T-helper 2 cell (primary cell): ENCODE data around the gene LAMB4.

Experiments
- DNase-seq, 5 experiments: peaks; one replicate each; pipeline versions ENCODE4 v3.0.0 to v3.0.0-alpha.2; 2012 to 2022
- total RNA-seq, 2 donors: gene quantifications; one replicate each; lab custom pipeline; 2026; lab: John Stamatoyannopoulos, UW

Gene LAMB4
- 0 reads per million in 2 donors for total RNA-seq

- DNase-seq: no peak
These were observed at the start of gene LAMB4 for GRCh38 chr7:108130261-108130660. Gene LAMB4, minus strand, starts transcription at chr7:108130361. Its CDS starts 7,197 bp downstream, at chr7:108123164.

GRCh38 chr7:108178398-108178797 lies 48.2 kb upstream of the LAMB4 start:
- DNase-seq: no peak

GRCh38 chr7:108171164-108171563 lies 41.0 kb upstream of the LAMB4 start:
- no peak for DNase-seq

- DNase-seq: no peak
These were observed 40.1 kb upstream of the LAMB4 start for GRCh38 chr7:108170251-108170650.

- no peak for DNase-seq
These were observed 37.3 kb upstream of the LAMB4 start for GRCh38 chr7:108167460-108167859.

- no peak for DNase-seq
These were observed 36.5 kb upstream of the LAMB4 start for GRCh38 chr7:108166687-108167086.

GRCh38 chr7:108165723-108166122 lies 35.6 kb upstream of the LAMB4 start:
- DNase-seq: no peak

GRCh38 chr7:108164946-108165345 lies 34.8 kb upstream of the LAMB4 start:
- DNase-seq: no peak

GRCh38 chr7:108164342-108164741 lies 34.2 kb upstream of the LAMB4 start:
- DNase-seq: no peak

- no peak for DNase-seq
These were observed 28.6 kb upstream of the LAMB4 start for GRCh38 chr7:108158776-108159175.

GRCh38 chr7:108157606-108158335 lies 27.6 kb upstream of the LAMB4 start:
- no peak for DNase-seq

- DNase-seq: no peak
These were observed 26.9 kb upstream of the LAMB4 start for GRCh38 chr7:108156897-108157605.

GRCh38 chr7:108152198-108152597 lies 22.0 kb upstream of the LAMB4 start:
- no peak for DNase-seq

- no peak for DNase-seq
These were observed 19.7 kb upstream of the LAMB4 start for GRCh38 chr7:108149908-108150307.

GRCh38 chr7:108149119-108149518 lies 19.0 kb upstream of the LAMB4 start:
- DNase-seq: no peak

GRCh38 chr7:108147031-108147563 lies 16.9 kb upstream of the LAMB4 start:
- DNase-seq: no peak

GRCh38 chr7:108146070-108146842 lies 16.1 kb upstream of the LAMB4 start:
- peak in 2 of 5 experiments; percentile 7 to 49 for DNase-seq

GRCh38 chr7:108145401-108145800 lies 15.2 kb upstream of the LAMB4 start:
- DNase-seq: no peak

- DNase-seq: no peak
These were observed 14.8 kb upstream of the LAMB4 start for GRCh38 chr7:108144931-108145330.

- no peak for DNase-seq
These were observed 13.7 kb upstream of the LAMB4 start for GRCh38 chr7:108143658-108144420.

- DNase-seq: no peak
These were observed 12.6 kb upstream of the LAMB4 start for GRCh38 chr7:108142675-108143259.

- DNase-seq: no peak
These were observed 12.0 kb upstream of the LAMB4 start for GRCh38 chr7:108142180-108142579.
